Measurements from ENCODE around the gene SLC25A21.

SLC25A21 gene

DNA sequence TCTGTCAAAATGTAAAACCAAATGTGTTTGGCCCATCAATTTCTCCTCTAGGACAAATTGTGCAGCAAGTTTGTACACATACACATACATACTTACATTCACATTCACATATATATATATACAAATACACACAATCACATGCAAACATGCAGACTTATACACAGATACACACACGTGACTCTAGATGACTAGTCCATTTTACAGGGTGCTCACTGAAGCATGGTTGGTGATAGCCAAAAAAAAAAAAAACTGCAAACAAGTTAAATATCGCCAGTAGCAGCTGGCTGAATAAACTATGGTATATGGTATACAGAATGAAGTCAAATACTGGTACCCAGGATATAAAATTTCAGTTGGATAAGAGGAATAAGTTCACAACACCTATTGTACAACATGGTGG lies 77.9 kb downstream of the SLC25A21 start:
- no peak for DNase-seq (ENCODE audit: low read depth)
- H3K4me3 ChIP-seq (ENCODE audit: low read depth, low read length): no peak overlapping the region
- TF ChIP-seq, protein P1, sequence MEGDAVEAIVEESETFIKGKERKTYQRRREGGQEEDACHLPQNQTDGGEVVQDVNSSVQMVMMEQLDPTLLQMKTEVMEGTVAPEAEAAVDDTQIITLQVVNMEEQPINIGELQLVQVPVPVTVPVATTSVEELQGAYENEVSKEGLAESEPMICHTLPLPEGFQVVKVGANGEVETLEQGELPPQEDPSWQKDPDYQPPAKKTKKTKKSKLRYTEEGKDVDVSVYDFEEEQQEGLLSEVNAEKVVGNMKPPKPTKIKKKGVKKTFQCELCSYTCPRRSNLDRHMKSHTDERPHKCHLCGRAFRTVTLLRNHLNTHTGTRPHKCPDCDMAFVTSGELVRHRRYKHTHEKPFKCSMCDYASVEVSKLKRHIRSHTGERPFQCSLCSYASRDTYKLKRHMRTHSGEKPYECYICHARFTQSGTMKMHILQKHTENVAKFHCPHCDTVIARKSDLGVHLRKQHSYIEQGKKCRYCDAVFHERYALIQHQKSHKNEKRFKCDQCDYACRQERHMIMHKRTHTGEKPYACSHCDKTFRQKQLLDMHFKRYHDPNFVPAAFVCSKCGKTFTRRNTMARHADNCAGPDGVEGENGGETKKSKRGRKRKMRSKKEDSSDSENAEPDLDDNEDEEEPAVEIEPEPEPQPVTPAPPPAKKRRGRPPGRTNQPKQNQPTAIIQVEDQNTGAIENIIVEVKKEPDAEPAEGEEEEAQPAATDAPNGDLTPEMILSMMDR (IDR thresholded peaks at IDR 0.05; ENCODE audit: low read depth, low read length, missing control alignments): no peak
- in situ Hi-C loops (cut with HindIII; ENCODE audit: low sequenced_read_pairs): no loop called here

DNA sequence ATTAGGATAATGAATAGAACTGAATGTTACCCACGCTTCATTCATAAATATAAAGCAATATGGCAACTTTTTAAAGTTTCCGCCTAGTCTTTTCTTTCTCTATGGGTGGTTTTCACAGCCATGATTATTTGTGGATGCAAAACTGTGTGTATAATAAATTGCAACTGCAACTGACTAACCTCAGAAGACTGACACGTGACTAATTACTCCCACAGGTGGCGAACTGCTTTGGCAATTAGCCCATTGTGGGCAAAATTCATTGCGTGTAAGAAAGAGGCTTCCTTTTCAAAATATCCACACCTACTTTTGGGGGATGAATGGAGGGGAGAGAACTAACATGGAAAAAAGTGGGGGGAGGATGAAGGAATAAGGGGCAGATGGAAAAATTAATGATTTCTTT lies 79.0 kb downstream of the SLC25A21 start:
- in situ Hi-C loops (cut with HindIII; ENCODE audit: low sequenced_read_pairs): no loop called here
- TF ChIP-seq, protein P1 (IDR thresholded peaks at IDR 0.05; ENCODE audit: low read depth, low read length, missing control alignments): no peak
- no peak overlapping the region for H3K4me3 ChIP-seq (ENCODE audit: low read depth, low read length)
- DNase-seq (ENCODE audit: low read depth): no peak

DNA sequence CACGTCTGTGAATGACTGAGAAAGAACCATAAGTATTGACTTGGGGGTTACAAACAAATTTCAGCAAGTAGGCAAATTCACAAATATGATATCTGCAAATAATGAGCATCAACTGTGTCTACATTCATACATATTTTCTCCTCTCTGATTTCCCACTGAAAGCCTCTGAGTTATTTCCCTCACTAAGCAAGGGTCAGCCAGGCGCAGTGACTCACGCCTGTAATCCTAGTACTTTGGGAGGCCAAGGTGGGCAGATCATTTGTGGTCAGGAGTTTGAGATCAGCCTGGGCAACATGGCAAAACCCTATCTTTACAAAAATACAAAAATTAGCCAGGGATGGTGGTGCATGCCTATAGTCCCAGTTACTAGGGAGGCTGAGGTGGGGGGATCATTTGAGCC lies 80.8 kb downstream of the SLC25A21 start:
- TF ChIP-seq, protein P1 (IDR thresholded peaks at IDR 0.05; ENCODE audit: low read depth, low read length, missing control alignments): no peak
- H3K4me3 ChIP-seq (ENCODE audit: low read depth, low read length): no peak overlapping the region
- DNase-seq (ENCODE audit: low read depth): no peak
- in situ Hi-C loops (cut with HindIII; ENCODE audit: low sequenced_read_pairs): no loop called here

DNA sequence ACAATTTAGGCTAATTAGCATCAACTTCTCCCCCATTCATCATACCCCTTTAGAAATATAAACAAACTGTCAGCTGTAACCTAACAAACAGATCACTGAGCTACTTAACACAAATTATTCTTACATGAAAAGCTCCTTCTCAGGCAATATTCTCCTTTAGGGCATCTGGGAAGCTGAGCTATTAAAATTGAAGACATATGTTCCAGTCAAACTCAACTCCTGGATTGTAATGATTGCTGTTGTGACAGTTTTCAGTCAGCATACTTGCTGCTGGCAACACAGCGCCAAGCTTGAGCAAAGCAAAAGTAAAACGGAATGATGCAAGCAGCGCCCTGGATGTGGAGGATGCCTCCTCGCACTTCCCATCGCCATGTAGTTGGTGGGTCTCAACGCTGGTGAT lies 82.4 kb downstream of the SLC25A21 start:
- no peak for DNase-seq (ENCODE audit: low read depth)
- H3K4me3 ChIP-seq (ENCODE audit: low read depth, low read length): no peak overlapping the region
- in situ Hi-C loops (cut with HindIII; ENCODE audit: low sequenced_read_pairs): no loop called here
- TF ChIP-seq, protein P1 (IDR thresholded peaks at IDR 0.05; ENCODE audit: low read depth, low read length, missing control alignments): no peak

DNA sequence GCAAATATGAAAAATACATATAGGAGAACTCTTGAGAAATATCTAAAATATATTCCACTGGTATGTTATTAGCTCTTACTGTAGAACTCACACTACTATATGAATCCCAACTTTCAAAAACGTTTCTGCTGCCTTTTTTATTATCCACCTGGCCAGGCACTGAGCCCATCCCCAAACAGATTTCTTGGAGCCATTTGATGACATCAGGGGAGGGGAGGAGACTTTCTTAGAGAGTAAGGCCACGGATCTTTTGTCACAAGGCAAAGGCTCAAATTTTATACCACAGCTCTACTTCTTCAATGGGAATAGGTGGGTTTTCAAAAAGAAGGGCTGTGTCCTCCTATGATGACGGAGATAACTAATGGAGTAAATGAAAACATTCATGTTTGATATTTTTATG lies 83.0 kb downstream of the SLC25A21 start:
- no peak overlapping the region for H3K4me3 ChIP-seq (ENCODE audit: low read depth, low read length)
- TF ChIP-seq, protein P1 (IDR thresholded peaks at IDR 0.05; ENCODE audit: low read depth, low read length, missing control alignments): no peak
- no peak for DNase-seq (ENCODE audit: low read depth)
- in situ Hi-C loops (cut with HindIII; ENCODE audit: low sequenced_read_pairs): no loop called here

DNA sequence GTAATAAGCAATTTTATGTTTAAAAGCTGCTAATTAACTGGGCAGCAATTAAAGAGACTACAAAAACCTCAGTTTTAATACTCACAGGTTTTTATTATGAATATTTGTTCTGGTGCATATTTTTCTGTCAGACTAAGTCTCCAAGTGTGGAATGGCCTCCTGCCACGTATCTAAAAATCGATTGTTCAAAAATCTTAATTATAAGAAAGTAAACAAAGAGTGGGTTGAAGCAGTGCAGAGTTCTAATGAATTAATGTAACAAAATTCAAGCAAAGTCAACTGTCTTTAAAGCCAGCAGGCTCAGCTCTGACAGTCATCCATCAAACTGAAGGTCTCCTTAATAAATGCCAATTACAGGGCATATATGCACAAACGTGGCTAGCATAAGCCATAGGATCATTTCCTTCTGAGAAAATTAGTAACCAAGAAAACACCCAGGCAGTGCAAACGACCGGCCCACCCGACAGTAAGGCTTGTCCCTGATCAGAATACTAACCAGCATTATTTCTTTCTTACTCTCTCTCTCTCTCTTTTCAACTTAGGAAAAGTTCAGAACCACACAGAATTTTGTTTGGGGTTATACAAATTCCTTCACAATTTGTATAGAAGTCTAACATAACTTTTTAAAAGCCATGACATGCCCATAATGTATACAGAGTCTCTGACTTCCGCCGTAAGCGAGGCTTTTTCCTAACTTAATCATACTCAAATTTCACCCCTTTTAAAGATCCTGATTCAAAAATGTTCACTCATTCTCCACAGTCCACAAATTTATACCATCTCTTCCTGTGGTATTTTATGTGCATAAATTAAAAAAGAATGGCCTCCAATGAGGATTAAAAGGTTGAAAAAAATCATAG lies 83.8 kb downstream of the SLC25A21 start:
- TF ChIP-seq, protein P1 (IDR thresholded peaks at IDR 0.05; ENCODE audit: low read depth, low read length, missing control alignments): no peak
- no peak for DNase-seq (ENCODE audit: low read depth)
- in situ Hi-C loops (cut with HindIII; ENCODE audit: low sequenced_read_pairs): no loop called here
- no peak overlapping the region for H3K4me3 ChIP-seq (ENCODE audit: low read depth, low read length)

Data from astrocyte of the cerebellum (primary cell).